HEK293 (cell line): ENCODE results near the gene SLC17A5.

Experiments used
- CTCF ChIA-PET: fragments of 350-600 bp; formaldehyde crosslinking; extraction: SDS; loops from one replicate; lab custom pipeline; 2021; ENCODE audit warnings: antibody characterized with exemption; lab: Yijun Ruan, JAX
- POLR2A ChIA-PET: fragments of 300-600 bp; formaldehyde crosslinking; extraction: SDS; loops from one replicate; lab custom pipeline; 2020; ENCODE audit warnings: antibody characterized with exemption, inconsistent platforms; lab: Yijun Ruan, JAX
- H3K27ac ChIP-seq: fragments of 200-500 bp; sonication (Bioruptor generic); 2 replicates; pipeline ENCODE4 v1.5.1; 2014; ENCODE audit warnings: low read depth, low read length, control low read depth, inconsistent platforms; ENCODE audit errors: extremely low read depth
- H3K36me3 ChIP-seq, 2 experiments: fragments of 200-500 bp in 1 of 2; sonication (Bioruptor generic) in 1 of 2; 1 replicate in 1 of 2; 2 replicates in 1 of 2; pipeline ENCODE4 v1.5.1; 2014 to 2017; ENCODE audit warnings: inconsistent platforms in 2 of 2, low read length in 2 of 2; ENCODE audit not compliant: control insufficient read depth in 2 of 2, insufficient read depth in 1 of 2
- H3K4me1 ChIP-seq: fragments of 200-500 bp; sonication (Bioruptor generic); 2 replicates; pipeline ENCODE4 v1.5.1; 2014; ENCODE audit warnings: mild to moderate bottlenecking, low read length, inconsistent platforms; ENCODE audit not compliant: control insufficient read depth, insufficient read depth
- H3K4me3 ChIP-seq: 2 replicates; pipeline ENCODE4 v1.5.1; 2011; ENCODE audit warnings: low read depth, mild to moderate bottlenecking, control low read depth, low read length, moderate library complexity
- H3K9me3 ChIP-seq: fragments of 200-500 bp; sonication (Bioruptor generic); 2 replicates; pipeline ENCODE4 v1.5.1; 2014; ENCODE audit warnings: low read depth, low read length, inconsistent platforms; ENCODE audit not compliant: control insufficient read depth, insufficient read depth
- HOXA7 ChIP-seq: sonication (generic); formaldehyde crosslinking; IDR thresholded peaks from 2 replicates; pipeline ENCODE4 v1.8.1; 2022; ENCODE audit warnings: missing genetic modification reagents, borderline replicate concordance
- KLF10 ChIP-seq: fragments of 450-650 bp; IDR thresholded peaks from 2 replicates; pipeline ENCODE4 v1.5.1; 2018; ENCODE audit warnings: missing biosample characterization, mild to moderate bottlenecking, missing genetic modification characterization
- KLF16 ChIP-seq: fragments of 450-650 bp; formaldehyde crosslinking; IDR thresholded peaks from 2 replicates; pipeline ENCODE4 v1.5.1; 2017; ENCODE audit warnings: missing biosample characterization, missing genetic modification characterization
- ZNF155 ChIP-seq: fragments of 450-650 bp; formaldehyde crosslinking; IDR thresholded peaks from 2 replicates; pipeline ENCODE4 v1.5.1; 2016; ENCODE audit warnings: missing biosample characterization, missing genetic modification characterization
- ZNF19 ChIP-seq: fragments of 450-650 bp; formaldehyde crosslinking; IDR thresholded peaks from 2 replicates; pipeline ENCODE4; 2016; ENCODE audit warnings: missing biosample characterization, missing genetic modification characterization, low read depth
- ZNF2 ChIP-seq: fragments of 450-650 bp; formaldehyde crosslinking; IDR thresholded peaks from 2 replicates; pipeline ENCODE4 v1.5.1; 2016; ENCODE audit warnings: missing biosample characterization, missing genetic modification characterization
- ZNF239 ChIP-seq: fragments of 450-650 bp; formaldehyde crosslinking; IDR thresholded peaks from 2 replicates; pipeline ENCODE4 v1.5.1; 2016; ENCODE audit warnings: missing biosample characterization, missing genetic modification characterization
- ZNF24 ChIP-seq: fragments of 450-650 bp; formaldehyde crosslinking; IDR thresholded peaks from 2 replicates; pipeline ENCODE4 v1.5.1; 2016; ENCODE audit warnings: missing biosample characterization, missing genetic modification characterization
- ZNF266 ChIP-seq: fragments of 450-650 bp; formaldehyde crosslinking; IDR thresholded peaks from 2 replicates; pipeline ENCODE4 v1.5.1; 2016; ENCODE audit warnings: missing biosample characterization, missing genetic modification characterization, low read depth
- ZNF37A ChIP-seq: fragments of 450-650 bp; IDR thresholded peaks from 2 replicates; pipeline ENCODE4 v1.5.1; 2018; ENCODE audit warnings: missing biosample characterization, missing genetic modification characterization
- ZNF473 ChIP-seq: fragments of 450-650 bp; formaldehyde crosslinking; IDR thresholded peaks from 2 replicates; pipeline ENCODE4 v1.5.1; 2017; ENCODE audit warnings: missing biosample characterization, missing genetic modification characterization
- ZNF544 ChIP-seq: fragments of 450-650 bp; formaldehyde crosslinking; IDR thresholded peaks from 2 replicates; pipeline ENCODE4 v1.5.0; 2017; ENCODE audit warnings: missing biosample characterization, missing genetic modification characterization
- ZNF549 ChIP-seq: fragments of 450-650 bp; IDR thresholded peaks from 2 replicates; pipeline ENCODE4 v1.5.1; 2018; ENCODE audit warnings: missing biosample characterization, missing genetic modification characterization, mild to moderate bottlenecking, inconsistent platforms, moderate library complexity
- ZNF660 ChIP-seq: fragments of 450-650 bp; IDR thresholded peaks from 2 replicates; pipeline ENCODE4 v1.5.1; 2018; ENCODE audit warnings: missing biosample characterization, mild to moderate bottlenecking, missing genetic modification characterization
- ZNF701 ChIP-seq: fragments of 450-650 bp; formaldehyde crosslinking; IDR thresholded peaks from 2 replicates; pipeline ENCODE4 v1.5.1; 2016; ENCODE audit warnings: missing biosample characterization, missing genetic modification characterization
- ZNF792 ChIP-seq: fragments of 450-650 bp; formaldehyde crosslinking; IDR thresholded peaks from 2 replicates; pipeline ENCODE4 v1.5.1; 2016; ENCODE audit warnings: missing biosample characterization, missing genetic modification characterization
- ZSCAN23 ChIP-seq: fragments of 450-650 bp; formaldehyde crosslinking; IDR thresholded peaks from 2 replicates; pipeline ENCODE4 v1.5.1; 2016; ENCODE audit warnings: missing biosample characterization, missing genetic modification characterization
- TF ChIP-seq, protein P1 (sequence below): fragments of 450-650 bp; formaldehyde crosslinking; IDR thresholded peaks from 2 replicates; pipeline ENCODE4 v1.5.1; 2016; ENCODE audit warnings: missing biosample characterization, missing genetic modification characterization
- TF ChIP-seq, protein P2 (sequence below): fragments of 450-650 bp; formaldehyde crosslinking; IDR thresholded peaks from 2 replicates; pipeline ENCODE4 v1.5.1; 2016; ENCODE audit warnings: missing biosample characterization, missing genetic modification characterization, low read depth
- TF ChIP-seq, protein P3 (sequence below): fragments of 450-650 bp; formaldehyde crosslinking; IDR thresholded peaks from 2 replicates; pipeline ENCODE4 v1.5.1; 2016; ENCODE audit warnings: missing biosample characterization, missing genetic modification characterization
- TF ChIP-seq, protein P4 (sequence below): fragments of 450-650 bp; formaldehyde crosslinking; IDR thresholded peaks from 2 replicates; pipeline ENCODE4 v1.5.1; 2016; ENCODE audit warnings: missing biosample characterization, missing genetic modification characterization
- TF ChIP-seq, protein P5 (sequence below): fragments of 450-650 bp; formaldehyde crosslinking; IDR thresholded peaks from 2 replicates; pipeline ENCODE4 v1.5.1; 2016; ENCODE audit warnings: missing biosample characterization, missing genetic modification characterization
- TF ChIP-seq, protein P6 (sequence below): fragments of 450-650 bp; formaldehyde crosslinking; IDR thresholded peaks from 2 replicates; pipeline ENCODE4 v1.5.1; 2017; ENCODE audit warnings: missing biosample characterization, missing genetic modification characterization

SLC17A5 gene

DNA sequence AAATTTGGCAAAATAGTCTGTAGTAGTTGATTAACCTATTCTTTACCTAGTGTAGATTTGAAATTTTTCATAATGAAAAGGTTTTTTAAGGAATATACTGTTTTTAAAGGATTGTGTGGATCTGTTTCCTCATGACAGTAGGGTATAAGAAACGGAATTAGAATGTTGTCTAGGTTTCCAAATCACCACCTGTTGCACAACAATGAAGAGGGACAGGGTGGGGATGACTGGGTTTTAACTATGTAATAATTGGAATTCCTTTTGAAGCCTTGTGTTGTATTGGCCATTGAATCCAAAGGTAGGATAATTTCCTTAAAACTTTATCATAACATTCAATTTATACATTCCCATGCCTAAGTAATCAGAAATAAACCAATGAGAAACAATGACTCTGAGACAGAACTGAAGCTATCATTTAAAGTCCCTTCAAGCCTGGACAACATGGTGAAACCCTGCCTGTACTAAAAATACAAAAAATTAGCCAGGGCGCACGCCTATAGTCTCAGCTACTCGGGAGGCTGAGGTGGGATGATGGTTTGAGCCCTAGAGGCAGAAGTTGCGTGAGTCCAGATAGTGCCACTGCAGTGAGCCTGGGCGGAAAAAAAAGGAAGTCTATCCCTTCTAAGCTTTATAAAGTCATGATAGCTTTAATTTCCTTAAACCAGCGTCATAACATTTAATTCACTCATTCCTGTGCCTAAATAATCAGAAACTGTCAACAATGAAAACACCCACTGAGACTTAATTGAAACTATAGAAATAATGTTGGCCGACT is 18.3 kb upstream of the SLC17A5 start:
- TF ChIP-seq ZNF19 (no peak), HOXA7 (no peak), ZNF660 (no peak)
- TF ChIP-seq, protein P1, sequence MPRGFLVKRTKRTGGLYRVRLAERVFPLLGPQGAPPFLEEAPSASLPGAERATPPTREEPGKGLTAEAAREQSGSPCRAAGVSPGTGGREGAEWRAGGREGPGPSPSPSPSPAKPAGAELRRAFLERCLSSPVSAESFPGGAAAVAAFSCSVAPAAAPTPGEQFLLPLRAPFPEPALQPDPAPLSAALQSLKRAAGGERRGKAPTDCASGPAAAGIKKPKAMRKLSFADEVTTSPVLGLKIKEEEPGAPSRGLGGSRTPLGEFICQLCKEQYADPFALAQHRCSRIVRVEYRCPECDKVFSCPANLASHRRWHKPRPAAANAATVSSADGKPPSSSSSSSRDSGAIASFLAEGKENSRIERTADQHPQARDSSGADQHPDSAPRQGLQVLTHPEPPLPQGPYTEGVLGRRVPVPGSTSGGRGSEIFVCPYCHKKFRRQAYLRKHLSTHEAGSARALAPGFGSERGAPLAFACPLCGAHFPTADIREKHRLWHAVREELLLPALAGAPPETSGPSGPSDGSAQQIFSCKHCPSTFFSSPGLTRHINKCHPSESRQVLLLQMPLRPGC (tag by site-specific recombination) = no peak
- TF ChIP-seq, all 188 proteins: peak for 0
- ChIA-PET CTCF (interaction anchor here (0.5 to 10.3 kb wide), 6 partner anchors 9 to 277 kb away, joined by 3 to 179 read pairs (median 4); no protein-coding TSS in a partner anchor), POLR2A (no interaction called here)

DNA sequence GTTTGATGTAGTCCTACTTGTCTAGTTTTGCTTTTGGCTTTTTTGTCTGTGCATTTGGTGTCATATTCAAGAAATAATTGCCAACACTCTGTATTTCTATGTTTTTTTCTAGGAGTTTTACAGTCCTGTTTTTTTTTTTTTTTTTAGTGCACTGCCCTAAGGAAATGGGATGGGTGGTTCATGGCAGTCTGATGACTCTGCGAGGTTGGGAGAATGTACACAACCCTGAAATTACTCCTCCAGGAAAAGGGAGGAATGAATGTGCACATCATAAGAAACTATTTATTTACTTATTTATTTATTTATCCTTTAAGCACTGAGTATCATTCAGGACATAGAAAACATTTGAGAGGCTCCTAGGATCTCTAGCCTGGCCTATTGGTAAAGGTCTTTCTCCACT is 15.2 kb upstream of the SLC17A5 start:
- no peak overlapping the region for H3K27ac ChIP-seq
- POLR2A ChIA-PET = interaction anchor here (0.5 kb wide), 1 partner anchor 148 kb away, joined by 3 read pairs; the partner anchor contains the start of gene EEF1A1
- TF ChIP-seq ZNF701 (tag by site-specific recombination) (no peak), ZNF544 (no peak), ZNF37A (tag by site-specific recombination) (no peak), KLF10 (tag by site-specific recombination) (no peak), ZNF2 (tag by site-specific recombination) (no peak), KLF16 (no peak), ZNF792 (tag by site-specific recombination) (no peak), ZSCAN23 (no peak), ZNF239 (no peak), ZNF549 (tag by site-specific recombination) (no peak), ZNF155 (no peak), ZNF24 (no peak), ZNF473 (no peak), ZNF266 (tag by site-specific recombination) (no peak)
- TF ChIP-seq, protein P2, sequence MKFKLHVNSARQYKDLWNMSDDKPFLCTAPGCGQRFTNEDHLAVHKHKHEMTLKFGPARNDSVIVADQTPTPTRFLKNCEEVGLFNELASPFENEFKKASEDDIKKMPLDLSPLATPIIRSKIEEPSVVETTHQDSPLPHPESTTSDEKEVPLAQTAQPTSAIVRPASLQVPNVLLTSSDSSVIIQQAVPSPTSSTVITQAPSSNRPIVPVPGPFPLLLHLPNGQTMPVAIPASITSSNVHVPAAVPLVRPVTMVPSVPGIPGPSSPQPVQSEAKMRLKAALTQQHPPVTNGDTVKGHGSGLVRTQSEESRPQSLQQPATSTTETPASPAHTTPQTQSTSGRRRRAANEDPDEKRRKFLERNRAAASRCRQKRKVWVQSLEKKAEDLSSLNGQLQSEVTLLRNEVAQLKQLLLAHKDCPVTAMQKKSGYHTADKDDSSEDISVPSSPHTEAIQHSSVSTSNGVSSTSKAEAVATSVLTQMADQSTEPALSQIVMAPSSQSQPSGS (tag by site-specific recombination) = no peak
- TF ChIP-seq, protein P3, sequence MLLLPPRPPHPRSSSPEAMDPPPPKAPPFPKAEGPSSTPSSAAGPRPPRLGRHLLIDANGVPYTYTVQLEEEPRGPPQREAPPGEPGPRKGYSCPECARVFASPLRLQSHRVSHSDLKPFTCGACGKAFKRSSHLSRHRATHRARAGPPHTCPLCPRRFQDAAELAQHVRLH (tag by site-specific recombination) = no peak
- TF ChIP-seq, protein P4, sequence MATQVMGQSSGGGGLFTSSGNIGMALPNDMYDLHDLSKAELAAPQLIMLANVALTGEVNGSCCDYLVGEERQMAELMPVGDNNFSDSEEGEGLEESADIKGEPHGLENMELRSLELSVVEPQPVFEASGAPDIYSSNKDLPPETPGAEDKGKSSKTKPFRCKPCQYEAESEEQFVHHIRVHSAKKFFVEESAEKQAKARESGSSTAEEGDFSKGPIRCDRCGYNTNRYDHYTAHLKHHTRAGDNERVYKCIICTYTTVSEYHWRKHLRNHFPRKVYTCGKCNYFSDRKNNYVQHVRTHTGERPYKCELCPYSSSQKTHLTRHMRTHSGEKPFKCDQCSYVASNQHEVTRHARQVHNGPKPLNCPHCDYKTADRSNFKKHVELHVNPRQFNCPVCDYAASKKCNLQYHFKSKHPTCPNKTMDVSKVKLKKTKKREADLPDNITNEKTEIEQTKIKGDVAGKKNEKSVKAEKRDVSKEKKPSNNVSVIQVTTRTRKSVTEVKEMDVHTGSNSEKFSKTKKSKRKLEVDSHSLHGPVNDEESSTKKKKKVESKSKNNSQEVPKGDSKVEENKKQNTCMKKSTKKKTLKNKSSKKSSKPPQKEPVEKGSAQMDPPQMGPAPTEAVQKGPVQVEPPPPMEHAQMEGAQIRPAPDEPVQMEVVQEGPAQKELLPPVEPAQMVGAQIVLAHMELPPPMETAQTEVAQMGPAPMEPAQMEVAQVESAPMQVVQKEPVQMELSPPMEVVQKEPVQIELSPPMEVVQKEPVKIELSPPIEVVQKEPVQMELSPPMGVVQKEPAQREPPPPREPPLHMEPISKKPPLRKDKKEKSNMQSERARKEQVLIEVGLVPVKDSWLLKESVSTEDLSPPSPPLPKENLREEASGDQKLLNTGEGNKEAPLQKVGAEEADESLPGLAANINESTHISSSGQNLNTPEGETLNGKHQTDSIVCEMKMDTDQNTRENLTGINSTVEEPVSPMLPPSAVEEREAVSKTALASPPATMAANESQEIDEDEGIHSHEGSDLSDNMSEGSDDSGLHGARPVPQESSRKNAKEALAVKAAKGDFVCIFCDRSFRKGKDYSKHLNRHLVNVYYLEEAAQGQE (tag by site-specific recombination) = no peak
- TF ChIP-seq, protein P5, sequence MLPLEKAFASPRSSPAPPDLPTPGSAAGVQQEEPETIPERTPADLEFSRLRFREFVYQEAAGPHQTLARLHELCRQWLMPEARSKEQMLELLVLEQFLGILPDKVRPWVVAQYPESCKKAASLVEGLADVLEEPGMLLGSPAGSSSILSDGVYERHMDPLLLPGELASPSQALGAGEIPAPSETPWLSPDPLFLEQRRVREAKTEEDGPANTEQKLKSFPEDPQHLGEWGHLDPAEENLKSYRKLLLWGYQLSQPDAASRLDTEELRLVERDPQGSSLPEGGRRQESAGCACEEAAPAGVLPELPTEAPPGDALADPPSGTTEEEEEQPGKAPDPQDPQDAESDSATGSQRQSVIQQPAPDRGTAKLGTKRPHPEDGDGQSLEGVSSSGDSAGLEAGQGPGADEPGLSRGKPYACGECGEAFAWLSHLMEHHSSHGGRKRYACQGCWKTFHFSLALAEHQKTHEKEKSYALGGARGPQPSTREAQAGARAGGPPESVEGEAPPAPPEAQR = no peak
- TF ChIP-seq, protein P6, sequence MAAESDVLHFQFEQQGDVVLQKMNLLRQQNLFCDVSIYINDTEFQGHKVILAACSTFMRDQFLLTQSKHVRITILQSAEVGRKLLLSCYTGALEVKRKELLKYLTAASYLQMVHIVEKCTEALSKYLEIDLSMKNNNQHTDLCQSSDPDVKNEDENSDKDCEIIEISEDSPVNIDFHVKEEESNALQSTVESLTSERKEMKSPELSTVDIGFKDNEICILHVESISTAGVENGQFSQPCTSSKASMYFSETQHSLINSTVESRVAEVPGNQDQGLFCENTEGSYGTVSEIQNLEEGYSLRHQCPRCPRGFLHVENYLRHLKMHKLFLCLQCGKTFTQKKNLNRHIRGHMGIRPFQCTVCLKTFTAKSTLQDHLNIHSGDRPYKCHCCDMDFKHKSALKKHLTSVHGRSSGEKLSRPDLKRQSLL (tag by site-specific recombination) = no peak
- H3K4me1 ChIP-seq = no peaks in the 10 kb centered on the region
- H3K9me3 ChIP-seq = no peaks in the 10 kb centered on the region
- H3K4me3 ChIP-seq = no peak overlapping the region
- CTCF ChIA-PET = interaction anchor here (1.0 kb wide), 1 partner anchor 64 kb away, joined by 3 read pairs; no protein-coding TSS in a partner anchor
- no peaks in the 10 kb centered on the region for H3K36me3 ChIP-seq

More for the DNA sequence above, 18.3 kb upstream of the SLC17A5 start:
- no peak overlapping the region for H3K4me3 ChIP-seq
- H3K4me1 ChIP-seq = no peaks in the 10 kb centered on the region
- H3K36me3 ChIP-seq = no peaks in the 10 kb centered on the region
- H3K27ac ChIP-seq = no peak overlapping the region
- no peaks in the 10 kb centered on the region for H3K9me3 ChIP-seq
